ENCODE results near the gene STX4.

STX4 gene

GRCh38 chr16:31032736-31033708, at the start of gene STX4:
Gene STX4, plus strand, starts transcription at chr16:31033558. Its CDS starts 248 bp downstream, at chr16:31033806.
- DNase-seq = peak; percentile 75 to 100 (median 97)

- no peak for DNase-seq
Observed at GRCh38 chr16:30983898-30984610, 49.3 kb upstream of the STX4 start.

GRCh38 chr16:30984669-30985400, 48.5 kb upstream of the STX4 start, which contains the start of gene HSD3B7:
Gene HSD3B7, plus strand, starts transcription at chr16:30985207. Its CDS starts 452 bp downstream, at chr16:30985659.
- DNase-seq = peak in 54 of 58 donors; percentile 23 to 85 (median 64)

GRCh38 chr16:30985401-30986128, 47.8 kb upstream of the STX4 start:
- DNase-seq = no peak

- no peak for DNase-seq
Observed at GRCh38 chr16:30986129-30986991, 47.0 kb upstream of the STX4 start.

GRCh38 chr16:30987581-30988190, 45.7 kb upstream of the STX4 start:
- no peak for DNase-seq

GRCh38 chr16:30989469-30990047, 43.8 kb upstream of the STX4 start:
- no peak for DNase-seq

- DNase-seq = no peak
Observed at GRCh38 chr16:30990105-30990504, 43.3 kb upstream of the STX4 start.

GRCh38 chr16:30991052-30991451, 42.3 kb upstream of the STX4 start:
- DNase-seq = no peak

- no peak for DNase-seq
Observed at GRCh38 chr16:30992276-30992780, 41.0 kb upstream of the STX4 start.

GRCh38 chr16:30992931-30993816, 40.2 kb upstream of the STX4 start:
- no peak for DNase-seq

- DNase-seq = no peak
Observed at GRCh38 chr16:30995927-30996323, 37.4 kb upstream of the STX4 start.

GRCh38 chr16:30996324-30996984, 36.9 kb upstream of the STX4 start:
- DNase-seq = no peak

GRCh38 chr16:30996985-30997724, 36.2 kb upstream of the STX4 start:
- DNase-seq = peak in 23 of 58 donors; percentile 8 to 61 (median 27)

GRCh38 chr16:30997725-30998711, 35.3 kb upstream of the STX4 start:
- no peak for DNase-seq
